PC-3 (cell line): ENCODE results near the gene SLC43A3. TPM values are rescaled to one million over a fixed set of nuclear protein-coding genes. Genes with fewer than 3 reads are reported as not detected.

Source experiments
- ATAC-seq: fragments of 200-7000 bp; cut with Tn5 transposase; 2 replicates; pipeline ENCODE4 v1.9.1; 2020; ENCODE audit warnings: mild to moderate bottlenecking, moderate library complexity
- BruUV-seq: library from RNA; stranded (reverse); fragments of 400-500 nt; replicated peaks from 2 replicates; lab custom pipeline; 2021; lab: Mats Ljungman, UMichigan
- CTCF ChIA-PET: fragments of 300-600 bp; sonication (Branson Sonifier 250); formaldehyde crosslinking; loops from one replicate; lab custom pipeline; 2022; ENCODE audit warnings: antibody characterized with exemption; lab: Charles Lee
- POLR2A ChIA-PET: fragments of 300-600 bp; sonication (Branson Sonifier 250); formaldehyde crosslinking; loops from one replicate; lab custom pipeline; 2022; ENCODE audit warnings: antibody characterized with exemption; ENCODE audit not compliant: unreplicated experiment; lab: Charles Lee
- DNase-seq: peaks from one replicate; pipeline ENCODE4 v3.0.0-alpha.2; 2015
- H2AFZ ChIP-seq: fragments of 300-600 bp; sonication (generic); 2 replicates; pipeline ENCODE4 v1.6.0; 2016; ENCODE audit warnings: antibody characterized with exemption, low read length
- H3F3A ChIP-seq: fragments of 300-600 bp; sonication (generic); one replicate; pipeline ENCODE4 v1.6.0; 2017; ENCODE audit warnings: antibody characterized with exemption, low read length, control low read depth, mild to moderate bottlenecking; ENCODE audit not compliant: unreplicated experiment
- H3K27ac ChIP-seq: fragments of 300-600 bp; sonication (generic); 2 replicates; pipeline ENCODE4 v1.5.1; 2016; ENCODE audit warnings: mild to moderate bottlenecking, low read length
- H3K27me3 ChIP-seq: fragments of 300-600 bp; sonication (generic); 2 replicates; pipeline ENCODE4 v1.6.1; 2016; ENCODE audit warnings: low read length, mixed read lengths
- H3K36me3 ChIP-seq: fragments of 300-600 bp; sonication (generic); 2 replicates; pipeline ENCODE4 v1.6.1; 2016; ENCODE audit warnings: low read depth, mixed run types, low read length, mixed read lengths
- H3K4me1 ChIP-seq: fragments of 300-600 bp; sonication (generic); 2 replicates; pipeline ENCODE4 v1.5.1; 2016; ENCODE audit warnings: low read length; ENCODE audit not compliant: insufficient read depth
- H3K4me2 ChIP-seq: fragments of 300-600 bp; sonication (generic); 2 replicates; pipeline ENCODE4 v1.6.0; 2016; ENCODE audit warnings: low read length
- H3K4me3 ChIP-seq: fragments of 300-600 bp; sonication (generic); 2 replicates; pipeline ENCODE4 v1.5.1; 2016; ENCODE audit warnings: mild to moderate bottlenecking, low read length, mixed read lengths
- H3K79me2 ChIP-seq: fragments of 300-600 bp; sonication (generic); 2 replicates; pipeline ENCODE4 v1.6.1; 2017; ENCODE audit warnings: low read length, mixed read lengths
- H3K9ac ChIP-seq: fragments of 300-600 bp; sonication (generic); 2 replicates; pipeline ENCODE4 v1.6.0; 2016; ENCODE audit warnings: mild to moderate bottlenecking, low read length
- H3K9me2 ChIP-seq: fragments of 300-600 bp; sonication (generic); replicated peaks from 2 replicates; pipeline ENCODE4 v1.6.1; 2016; ENCODE audit warnings: mixed run types, low read length, mixed read lengths
- H3K9me3 ChIP-seq: fragments of 300-600 bp; sonication (generic); 2 replicates; pipeline ENCODE4 v1.6.1; 2016; ENCODE audit warnings: low read length, mixed read lengths
- H4K20me1 ChIP-seq: fragments of 300-600 bp; sonication (generic); 2 replicates; pipeline ENCODE4 v1.6.1; 2016; ENCODE audit warnings: low read length, mixed read lengths
- EZH2 ChIP-seq: fragments of 300-600 bp; sonication (generic); IDR thresholded peaks from one replicate; pipeline ENCODE4 v1.6.1; 2017; ENCODE audit warnings: antibody characterized with exemption, mild to moderate bottlenecking, low read length; ENCODE audit not compliant: unreplicated experiment
- EZH2phosphoT487 ChIP-seq: fragments of 300-600 bp; sonication (generic); IDR thresholded peaks from 2 replicates; pipeline ENCODE4 v1.6.1; 2018; ENCODE audit warnings: mild to moderate bottlenecking, antibody characterized with exemption, low read length, borderline replicate concordance
- intact Hi-C: fragments of 100-400 bp; cut with micrococcal nuclease; formaldehyde crosslinking; loops from 2 replicates; pipeline ENCODE4 v1.9.0; 2023
- total RNA-seq: library from RNA; depleted of rRNA; stranded (reverse); fragments of >200 nt; gene quantifications from 2 replicates; pipeline ENCODE4 v1.2.3, GENCODE V29; 2014
- TF ChIP-seq, protein P1 (sequence below): fragments of 300-600 bp; sonication (generic); conservative IDR thresholded peaks from 2 replicates; pipeline ENCODE4 v1.5.1; 2017; ENCODE audit warnings: antibody characterized with exemption, low read depth, mild to moderate bottlenecking, low read length

Gene SLC43A3
- total RNA-seq, 1 experiment from 2014 or later, result 35.0 TPM

DNA sequence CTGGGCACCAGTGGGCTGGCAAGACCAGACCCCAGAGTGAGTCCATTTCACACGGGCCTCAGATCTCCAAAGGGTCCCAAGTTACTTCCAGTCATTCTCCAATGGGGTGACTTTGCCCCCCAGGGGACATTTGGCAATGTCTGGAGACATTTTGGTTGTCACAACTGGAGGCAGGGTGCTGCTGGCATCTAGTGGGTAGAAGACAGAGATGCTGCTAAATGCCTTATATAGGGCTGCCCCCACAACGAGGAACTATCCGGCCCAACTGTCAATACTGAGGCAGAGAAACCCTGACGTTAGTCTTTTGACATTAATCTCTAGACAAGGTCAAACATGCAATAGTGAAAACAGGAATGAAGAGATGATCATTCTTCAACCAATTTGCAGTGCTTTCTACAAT, 39.8 kb upstream of the SLC43A3 start:
- H3K36me3 ChIP-seq, result no peaks in the 10 kb centered on the region
- H2AFZ ChIP-seq, result no peak overlapping the region
- CTCF ChIA-PET, result no interaction called here
- intact Hi-C loops, result no loop called here
- no peaks in the 10 kb centered on the region for H4K20me1 ChIP-seq
- no peaks in the 10 kb centered on the region for H3F3A ChIP-seq
- no peaks in the 10 kb centered on the region for H3K9me3 ChIP-seq
- no peak overlapping the region for H3K4me3 ChIP-seq
- H3K4me1 ChIP-seq, result no peaks in the 10 kb centered on the region
- H3K4me2 ChIP-seq, result no peak overlapping the region
- no peak overlapping the region for H3K9ac ChIP-seq
- BruUV-seq, result no TSS peak
- POLR2A ChIA-PET, result no interaction called here
- TF ChIP-seq EZH2 (no peak), EZH2phosphoT487 (no peak)
- TF ChIP-seq, protein P1, sequence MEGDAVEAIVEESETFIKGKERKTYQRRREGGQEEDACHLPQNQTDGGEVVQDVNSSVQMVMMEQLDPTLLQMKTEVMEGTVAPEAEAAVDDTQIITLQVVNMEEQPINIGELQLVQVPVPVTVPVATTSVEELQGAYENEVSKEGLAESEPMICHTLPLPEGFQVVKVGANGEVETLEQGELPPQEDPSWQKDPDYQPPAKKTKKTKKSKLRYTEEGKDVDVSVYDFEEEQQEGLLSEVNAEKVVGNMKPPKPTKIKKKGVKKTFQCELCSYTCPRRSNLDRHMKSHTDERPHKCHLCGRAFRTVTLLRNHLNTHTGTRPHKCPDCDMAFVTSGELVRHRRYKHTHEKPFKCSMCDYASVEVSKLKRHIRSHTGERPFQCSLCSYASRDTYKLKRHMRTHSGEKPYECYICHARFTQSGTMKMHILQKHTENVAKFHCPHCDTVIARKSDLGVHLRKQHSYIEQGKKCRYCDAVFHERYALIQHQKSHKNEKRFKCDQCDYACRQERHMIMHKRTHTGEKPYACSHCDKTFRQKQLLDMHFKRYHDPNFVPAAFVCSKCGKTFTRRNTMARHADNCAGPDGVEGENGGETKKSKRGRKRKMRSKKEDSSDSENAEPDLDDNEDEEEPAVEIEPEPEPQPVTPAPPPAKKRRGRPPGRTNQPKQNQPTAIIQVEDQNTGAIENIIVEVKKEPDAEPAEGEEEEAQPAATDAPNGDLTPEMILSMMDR, result 0 out of 2 replicates have a peak, but pooled peaks have one; percentile 17
- H3K79me2 ChIP-seq, result no peaks in the 10 kb centered on the region
- no peaks in the 10 kb centered on the region for H3K9me2 ChIP-seq
- no peak for ATAC-seq
- H3K27ac ChIP-seq, result no peak overlapping the region
- no peak for DNase-seq
- H3K27me3 ChIP-seq, result no peaks in the 10 kb centered on the region

DNA sequence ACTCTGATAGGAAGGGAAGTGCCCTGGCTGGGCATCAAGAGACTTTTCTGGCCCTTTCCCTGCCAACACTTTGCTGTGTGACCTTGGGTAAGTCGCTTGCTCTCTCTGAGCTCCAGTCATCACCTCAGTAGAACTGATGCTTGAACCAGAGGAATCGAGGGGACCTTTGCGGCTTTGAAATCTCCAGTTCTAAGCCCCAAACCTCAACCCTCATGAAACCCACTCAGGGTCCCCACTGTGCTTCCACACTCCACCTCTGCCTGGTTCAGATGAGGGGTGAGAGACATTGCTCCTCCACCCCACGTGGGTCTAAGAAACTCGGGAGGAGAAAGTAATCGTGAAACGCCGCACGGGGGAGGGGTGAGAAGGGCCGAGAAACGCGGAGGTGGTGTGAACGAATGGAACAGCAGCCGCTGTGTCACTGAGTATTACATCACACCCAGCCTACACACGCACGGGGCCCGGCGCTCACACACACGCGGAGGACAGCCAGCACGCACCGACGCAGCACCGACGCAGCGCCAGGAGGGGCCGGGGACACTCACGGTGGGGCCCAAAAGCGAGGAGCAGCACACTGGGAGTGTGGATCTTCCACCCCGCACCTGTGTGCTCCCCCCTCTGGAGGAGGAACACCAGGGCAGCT, 37.7 kb upstream of the SLC43A3 start:
- ATAC-seq, result no peak
- CTCF ChIA-PET, result interaction anchor here (0.6 kb wide), 1 partner anchor 115 kb away, joined by 4 read pairs; no protein-coding TSS in a partner anchor

More for the DNA sequence above, 37.7 kb upstream of the SLC43A3 start:
- no peak for TF ChIP-seq EZH2
- TF ChIP-seq EZH2phosphoT487, result no peak
- TF ChIP-seq, protein P1, result no peak
- no peaks in the 10 kb centered on the region for H3K9me3 ChIP-seq
- no peaks in the 10 kb centered on the region for H3K9me2 ChIP-seq
- H3K27ac ChIP-seq, result no peak overlapping the region
- H3K27me3 ChIP-seq, result peaks cover 4% of the 10 kb centered on the region
- peaks cover 4% of the 10 kb centered on the region for H3K4me1 ChIP-seq
- no peaks in the 10 kb centered on the region for H3K79me2 ChIP-seq
- no peaks in the 10 kb centered on the region for H3K36me3 ChIP-seq
- DNase-seq, result no peak
- H4K20me1 ChIP-seq, result no peaks in the 10 kb centered on the region
- intact Hi-C loops, result no loop called here
- POLR2A ChIA-PET, result no interaction called here
- no peak overlapping the region for H2AFZ ChIP-seq
- no peaks in the 10 kb centered on the region for H3F3A ChIP-seq
- no peak overlapping the region for H3K9ac ChIP-seq
- H3K4me3 ChIP-seq, result no peak overlapping the region
- H3K4me2 ChIP-seq, result no peak overlapping the region
- BruUV-seq, result no TSS peak
